NCI-H1105 treated with DMSO at 0.1 percent for 48 hours (cell line): ENCODE results near the gene MRPL2.

ENCODE experiments used
- DNase-seq: peaks from one replicate; lab custom pipeline; 2025; lab: John Stamatoyannopoulos, UW

MRPL2 gene

GRCh38 chr6:43021270-43022047, 37.8 kb downstream of the MRPL2 start, which contains the start of gene RRP36:
Gene RRP36 (plus strand): TSS chr6:43021623. CDS start chr6:43021655, 32 bp downstream.
- DNase-seq: peak; percentile 63

DNA sequence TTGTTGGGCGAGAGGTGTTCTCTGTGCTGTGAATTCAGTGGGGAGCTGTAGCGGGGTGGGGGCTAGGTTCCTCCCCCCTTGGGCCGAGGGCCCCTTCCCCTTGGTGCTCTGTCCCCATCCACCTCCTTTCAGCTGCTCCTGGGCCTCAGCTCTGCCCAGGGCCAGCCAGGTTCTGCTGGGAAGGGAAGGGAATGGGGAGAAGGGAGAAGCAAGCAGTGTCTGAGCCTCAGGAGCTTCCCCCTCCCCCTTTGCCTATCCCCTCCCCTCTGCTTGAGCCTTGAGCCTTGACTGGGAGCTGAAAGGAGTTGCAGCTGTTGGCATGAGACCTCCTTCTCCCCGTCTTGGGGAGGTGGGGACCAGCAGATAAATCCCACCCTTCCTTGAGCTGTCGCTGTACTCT, 38.4 kb downstream of the MRPL2 start:
- DNase-seq: no peak

- no peak for DNase-seq
Observed at GRCh38 chr6:43020052-43020705, 39.1 kb downstream of the MRPL2 start.

DNA sequence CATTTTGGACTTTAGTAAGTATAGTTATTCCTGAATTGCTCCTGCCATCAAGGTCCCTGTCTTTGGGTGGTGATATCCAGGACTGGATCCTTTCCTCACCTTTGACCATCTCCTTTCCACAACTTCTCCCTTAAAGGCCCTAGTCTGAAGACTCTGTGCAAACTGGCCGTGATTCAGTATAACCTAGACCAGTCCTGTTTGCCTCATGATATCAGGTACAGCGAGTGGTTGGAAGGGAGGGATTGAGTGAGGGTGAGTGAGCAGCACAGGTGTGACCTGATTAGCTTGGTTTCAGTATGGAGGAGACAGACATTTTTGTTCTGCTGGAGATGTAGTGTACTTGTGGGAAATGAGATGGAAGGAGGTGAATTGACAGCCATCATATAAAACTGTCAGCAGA, 40.1 kb downstream of the MRPL2 start:
- no peak for DNase-seq

DNA sequence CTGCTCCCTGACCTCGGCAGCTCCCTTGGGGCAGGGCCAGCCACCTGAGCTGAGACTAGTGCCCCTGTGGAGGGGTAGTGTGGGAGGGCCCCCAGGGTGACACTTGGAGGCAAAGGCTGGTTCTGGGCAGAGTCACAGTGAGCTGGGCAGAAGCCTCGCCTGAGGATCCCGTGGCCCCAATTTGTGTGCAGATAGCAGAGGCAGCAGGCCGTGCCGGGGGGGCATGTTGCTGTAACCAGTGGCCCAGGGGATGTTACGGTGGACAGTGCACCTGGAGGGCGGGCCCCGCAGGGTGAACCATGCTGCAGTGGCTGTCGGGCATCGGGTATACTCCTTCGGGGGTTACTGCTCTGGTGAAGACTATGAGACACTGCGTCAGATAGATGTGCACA, 42.3 kb downstream of the MRPL2 start:
- DNase-seq: no peak

- no peak for DNase-seq
Observed at GRCh38 chr6:43016176-43016942, 42.9 kb downstream of the MRPL2 start.

DNA sequence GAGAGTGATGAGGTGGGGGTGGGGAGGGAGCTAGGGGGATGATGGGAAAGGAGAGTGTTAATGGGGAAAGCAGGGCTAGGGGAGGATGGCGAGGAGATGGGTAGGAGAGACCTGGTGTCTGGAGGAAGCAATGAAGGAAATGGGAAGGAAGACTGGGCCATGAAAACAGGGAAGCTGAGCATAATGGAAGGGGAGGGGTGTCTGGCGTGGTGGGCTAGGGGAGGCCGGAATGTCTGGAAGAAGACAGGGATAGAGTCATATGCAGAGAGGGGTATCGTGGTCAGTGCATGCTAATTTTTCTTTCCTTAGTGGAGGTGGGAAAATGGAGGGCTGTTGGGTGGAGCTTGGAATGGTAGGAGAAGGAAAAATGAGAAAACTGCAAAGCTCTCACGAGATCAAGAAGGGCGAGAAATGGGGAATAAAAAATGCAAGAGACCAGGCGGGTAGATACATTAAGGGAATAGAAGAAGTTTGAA, 44.8 kb downstream of the MRPL2 start:
- DNase-seq: no peak

DNA sequence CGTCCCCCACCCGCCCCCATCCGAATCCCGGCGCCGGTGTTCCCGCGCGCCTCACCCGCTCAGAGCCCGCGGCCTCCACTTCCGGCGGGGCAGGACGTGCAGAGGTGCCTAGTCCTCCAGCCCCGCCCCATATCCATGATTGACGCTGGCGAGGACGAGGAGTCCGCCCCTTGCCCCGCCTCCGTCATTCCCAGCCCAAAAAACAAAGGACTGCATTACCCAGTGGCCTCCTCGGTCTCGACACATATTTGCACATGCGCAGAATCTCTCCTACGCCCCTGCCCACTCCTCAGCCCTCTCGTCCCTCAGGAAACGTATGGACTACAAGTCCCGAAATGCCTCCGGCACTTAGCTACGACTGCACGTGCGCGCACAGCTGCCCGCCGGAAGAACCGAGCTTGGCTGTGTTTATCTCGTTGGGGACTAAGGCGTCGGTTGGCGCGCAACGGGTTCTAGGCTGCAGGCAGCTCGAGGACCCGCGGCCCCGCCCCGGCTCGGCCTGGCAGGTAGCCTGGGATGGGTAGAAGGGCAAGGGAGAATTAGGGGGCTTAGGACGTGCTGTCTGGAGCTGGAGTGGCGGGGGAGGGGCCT, 45.3 kb downstream of the MRPL2 start, which contains the start of the genes KLHDC3 and MEA1:
Gene KLHDC3 (plus strand): TSS at position 407 of the 591 bp plus-strand sequence. CDS start 2,944 bp downstream, outside the sequence.
Gene MEA1 (minus strand): TSS at position 104 of the 591 bp plus-strand sequence. CDS start 133 bp downstream, outside the sequence.
- peak; percentile 100 for DNase-seq

GRCh38 chr6:43013097-43013842, 46.0 kb downstream of the MRPL2 start:
- DNase-seq: peak; percentile 54

DNA sequence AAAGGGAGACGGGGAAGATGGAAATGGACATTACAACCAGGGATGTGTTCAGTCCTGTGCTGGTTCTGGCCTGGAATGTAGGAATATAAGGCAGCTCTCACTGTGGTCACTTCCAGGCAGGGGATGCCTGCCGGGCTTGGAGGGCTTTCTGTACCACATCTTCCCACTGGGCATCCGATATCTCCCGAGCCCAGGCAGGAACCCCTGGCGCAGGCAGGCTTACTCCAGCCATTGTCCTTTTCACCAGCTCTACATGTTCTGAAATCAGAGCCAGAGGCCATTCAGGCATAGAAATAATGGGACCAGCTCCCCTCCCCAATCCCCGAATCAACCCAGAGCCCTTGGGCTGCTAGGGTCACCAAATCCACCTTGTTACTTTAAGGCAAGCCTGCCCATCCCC, 46.9 kb downstream of the MRPL2 start:
- no peak for DNase-seq

- no peak for DNase-seq
Observed at GRCh38 chr6:43011207-43011606, 48.0 kb downstream of the MRPL2 start.

GRCh38 chr6:43009124-43009523, 50.1 kb downstream of the MRPL2 start:
- peak; percentile 41 for DNase-seq

GRCh38 chr6:43007126-43007525, 52.1 kb downstream of the MRPL2 start:
- DNase-seq: no peak

DNA sequence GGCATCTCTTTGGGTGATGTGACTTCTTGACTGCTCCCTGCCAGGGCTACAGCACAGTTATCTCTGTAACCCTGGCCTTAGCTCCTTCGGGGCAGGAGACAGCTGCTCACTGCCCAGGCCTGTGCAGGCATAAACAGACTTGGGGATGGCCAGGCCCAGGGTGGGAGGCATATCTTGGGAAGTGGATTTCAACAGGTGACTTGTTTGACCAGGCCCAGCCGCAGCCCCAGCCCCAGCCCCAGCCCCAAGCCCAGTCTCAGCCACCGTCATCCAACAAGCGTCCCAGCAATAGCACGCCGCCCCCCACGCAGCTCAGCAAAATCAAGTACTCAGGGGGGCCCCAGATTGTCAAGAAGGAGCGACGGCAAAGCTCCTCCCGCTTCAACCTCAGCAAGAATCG, 53.0 kb downstream of the MRPL2 start:
- no peak for DNase-seq

- no peak for DNase-seq
Observed at GRCh38 chr6:43005844-43006243, 53.4 kb downstream of the MRPL2 start.
